NCI-H446 (cell line): ENCODE results near the gene TFR2.
"Not testable (repeated sequence)": the region's sequence is repeated elsewhere in the genome, so short reads cannot be mapped to it uniquely, and the experiment has no call there.

Experiments
- DNase-seq, 2 experiments: peaks; one replicate each; lab custom pipeline; 2025; lab: John Stamatoyannopoulos, UW

TFR2 gene

GRCh38 chr7:100678291-100678984 lies 37.1 kb upstream of the TFR2 start:
- no peak for DNase-seq

DNA sequence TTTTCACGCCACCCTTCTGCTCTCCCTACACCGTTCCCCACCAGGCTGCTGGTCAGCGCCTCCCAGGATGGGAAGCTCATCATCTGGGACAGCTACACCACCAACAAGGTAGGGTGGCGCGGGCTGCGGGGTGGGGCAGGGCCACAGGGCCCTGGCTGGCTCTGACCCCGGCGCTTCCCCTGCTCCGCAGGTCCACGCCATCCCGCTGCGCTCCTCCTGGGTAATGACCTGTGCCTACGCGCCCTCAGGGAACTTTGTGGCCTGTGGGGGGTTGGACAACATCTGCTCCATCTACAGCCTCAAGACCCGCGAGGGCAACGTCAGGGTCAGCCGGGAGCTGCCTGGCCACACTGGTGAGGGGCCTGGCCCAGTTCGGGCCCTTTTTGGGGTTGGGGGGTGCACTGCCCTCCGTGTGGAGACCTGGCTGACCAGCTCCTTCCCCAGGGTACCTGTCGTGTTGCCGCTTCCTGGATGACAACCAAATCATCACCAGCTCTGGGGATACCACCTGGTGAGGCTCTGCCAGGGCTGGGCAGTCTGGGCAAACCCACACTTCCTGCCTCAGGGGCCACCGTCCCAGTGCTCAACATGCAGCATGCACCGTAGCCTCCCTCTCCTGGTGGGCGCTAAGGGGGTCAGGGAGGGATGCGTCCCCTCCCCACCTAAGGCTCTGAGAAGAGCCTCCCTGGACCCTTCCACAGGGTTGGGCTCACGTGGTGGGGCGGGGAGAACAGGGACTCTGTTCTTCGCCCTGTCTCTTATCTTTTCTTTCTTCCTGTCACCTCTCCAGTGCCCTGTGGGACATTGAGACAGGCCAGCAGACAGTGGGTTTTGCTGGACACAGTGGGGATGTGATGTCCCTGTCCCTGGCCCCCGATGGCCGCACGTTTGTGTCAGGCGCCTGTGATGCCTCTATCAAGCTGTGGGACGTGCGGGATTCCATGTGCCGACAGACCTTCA lies 36.2 kb upstream of the TFR2 start:
- no peak for DNase-seq

DNA sequence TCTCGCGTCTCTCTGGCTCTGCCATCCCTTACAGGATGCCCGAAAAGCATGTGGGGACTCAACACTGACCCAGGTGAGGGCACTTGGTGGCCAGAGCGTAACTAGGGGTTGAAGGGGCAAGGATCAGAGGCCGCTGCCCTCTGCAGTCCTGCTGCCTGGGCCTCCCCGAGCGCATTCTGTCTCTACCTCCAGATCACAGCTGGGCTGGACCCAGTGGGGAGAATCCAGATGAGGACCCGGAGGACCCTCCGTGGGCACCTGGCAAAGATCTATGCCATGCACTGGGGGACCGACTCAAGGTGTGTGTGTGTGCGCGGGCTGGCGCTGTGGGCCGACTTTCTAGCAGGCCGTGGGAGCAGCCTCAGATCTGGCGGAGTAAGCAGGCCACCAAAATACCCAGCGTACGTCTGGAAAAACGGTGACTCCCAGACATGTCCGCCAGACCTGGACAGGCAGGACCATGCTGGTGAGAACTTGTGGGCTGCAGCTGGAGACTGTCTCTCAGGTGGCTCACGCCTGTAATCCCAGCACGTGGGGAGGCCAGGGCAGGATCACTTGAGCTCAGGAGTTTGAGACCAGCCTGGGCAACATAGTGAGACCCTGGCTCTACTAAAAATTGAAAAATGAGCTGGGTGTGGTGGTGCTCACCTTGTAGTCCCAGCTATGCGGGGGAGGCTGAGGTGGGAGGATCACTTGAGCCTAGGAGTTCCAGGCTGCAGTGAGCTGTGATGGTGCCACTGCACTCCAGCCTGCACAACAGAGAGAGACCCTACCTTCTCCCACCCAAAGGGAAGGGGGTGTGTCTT lies 35.4 kb upstream of the TFR2 start:
- no peak for DNase-seq

DNA sequence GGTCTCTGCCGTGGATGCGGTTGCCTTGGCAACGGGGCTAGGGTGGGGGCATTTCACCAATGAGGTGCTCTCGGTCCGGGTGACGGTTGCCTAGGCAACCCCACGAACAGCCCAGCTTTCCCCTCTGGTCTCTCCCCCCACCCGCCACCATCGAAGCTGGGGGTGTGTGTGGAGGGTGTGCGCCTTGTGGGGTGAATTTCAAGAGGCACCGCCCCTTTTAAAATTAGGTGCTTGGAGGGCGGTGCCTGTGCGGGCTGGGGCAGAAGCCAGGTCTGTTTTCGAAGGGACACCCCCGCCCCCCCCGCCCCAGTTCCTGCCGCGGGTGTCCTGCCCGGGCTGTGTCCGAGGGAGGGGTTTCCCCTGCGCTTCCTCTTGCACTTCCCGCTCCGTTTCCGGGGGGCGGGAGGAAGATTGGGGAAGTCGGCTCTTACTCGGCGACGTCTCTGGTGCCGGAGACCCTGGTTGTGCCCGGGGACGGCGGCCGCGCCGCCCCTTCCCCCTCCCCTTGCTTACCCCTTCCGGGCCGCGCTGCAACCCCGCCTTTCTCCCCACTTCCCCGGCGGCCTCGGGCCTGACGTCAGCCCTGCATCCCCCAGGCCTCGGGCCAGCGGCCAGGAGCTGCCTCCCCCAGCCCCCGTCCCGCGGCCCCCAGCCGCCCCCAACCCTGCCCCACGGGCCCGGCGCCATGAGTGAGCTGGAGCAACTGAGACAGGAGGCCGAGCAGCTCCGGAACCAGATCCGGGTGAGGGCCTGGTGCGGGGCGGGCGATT lies 34.4 kb upstream of the TFR2 start:
- no peak for DNase-seq

DNA sequence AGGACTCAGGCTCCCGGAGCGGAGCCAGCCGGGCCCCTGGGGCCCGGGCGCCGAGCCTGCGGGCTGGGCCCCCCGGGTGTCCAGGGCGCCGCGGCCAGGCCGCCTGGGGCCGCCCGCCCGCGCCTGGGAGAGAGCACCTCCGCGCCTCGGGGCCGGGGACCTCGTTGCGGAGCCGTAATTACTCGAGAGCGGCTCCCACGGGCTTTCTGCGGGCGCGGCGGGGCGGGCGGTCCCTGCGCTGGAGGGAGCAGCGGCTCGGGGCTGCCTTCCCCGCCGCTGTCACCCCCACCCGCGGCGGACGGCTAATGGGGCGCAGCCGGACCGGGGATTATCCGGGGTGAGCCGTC lies 33.7 kb upstream of the TFR2 start:
- no peak for DNase-seq

DNA sequence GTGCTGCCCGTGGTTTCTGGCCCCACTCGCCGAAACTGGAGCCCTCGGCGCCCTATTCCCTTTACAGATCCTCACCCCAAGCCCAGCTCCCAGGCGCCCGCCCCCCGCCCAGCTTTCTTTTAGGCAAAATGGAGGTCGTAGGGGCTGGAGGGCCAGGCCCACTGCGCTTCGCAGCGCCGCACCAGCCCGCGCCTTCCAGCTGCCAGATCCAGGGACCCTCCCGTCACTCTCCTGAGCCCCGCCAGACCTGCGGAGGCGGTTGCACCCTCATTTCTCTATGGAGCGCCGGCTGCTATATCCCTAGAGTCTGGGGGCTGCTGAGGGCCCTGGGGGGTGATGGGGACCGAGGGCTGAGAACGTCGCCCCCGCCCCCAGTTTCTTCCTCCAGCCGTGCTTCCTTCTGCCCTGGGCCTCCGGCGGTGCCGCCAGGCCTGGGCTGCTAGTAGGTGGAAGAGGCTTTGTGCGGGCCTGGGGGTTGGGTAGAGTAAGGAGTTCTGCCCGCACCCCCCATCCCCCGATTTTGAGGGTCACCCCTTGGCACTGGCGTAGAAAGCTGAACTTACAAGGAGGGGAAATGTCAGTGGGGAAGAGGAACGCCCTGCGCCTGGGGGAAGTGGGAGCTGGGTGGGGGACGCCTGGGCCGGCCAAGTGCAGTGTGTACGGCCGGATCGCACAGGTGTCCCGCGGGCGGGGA lies 33.2 kb upstream of the TFR2 start:
- DNase-seq: no peak

DNA sequence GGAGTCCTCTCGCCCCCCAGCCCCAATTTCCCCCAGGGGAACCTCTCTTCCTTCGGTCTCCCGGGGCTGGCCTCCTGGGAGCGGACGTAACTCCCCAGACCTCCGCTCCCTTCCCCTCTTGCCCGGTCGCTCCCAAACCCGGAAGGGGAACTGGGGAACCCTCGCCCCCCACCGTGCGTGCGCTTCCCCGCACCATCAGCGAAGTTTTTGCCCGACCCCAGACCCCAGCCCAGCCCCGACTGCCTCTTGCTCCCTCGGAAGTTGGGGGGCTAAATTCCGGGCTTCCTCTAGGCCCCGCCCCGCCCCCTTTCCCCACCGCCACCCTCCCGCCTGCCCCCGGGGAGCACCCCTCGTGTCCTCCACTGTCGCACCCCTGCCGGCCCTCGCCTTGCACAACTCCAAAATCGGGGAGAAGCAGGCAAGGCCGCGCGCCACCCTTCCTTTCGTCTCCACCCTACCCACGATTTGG lies 32.6 kb upstream of the TFR2 start:
- no peak for DNase-seq

DNA sequence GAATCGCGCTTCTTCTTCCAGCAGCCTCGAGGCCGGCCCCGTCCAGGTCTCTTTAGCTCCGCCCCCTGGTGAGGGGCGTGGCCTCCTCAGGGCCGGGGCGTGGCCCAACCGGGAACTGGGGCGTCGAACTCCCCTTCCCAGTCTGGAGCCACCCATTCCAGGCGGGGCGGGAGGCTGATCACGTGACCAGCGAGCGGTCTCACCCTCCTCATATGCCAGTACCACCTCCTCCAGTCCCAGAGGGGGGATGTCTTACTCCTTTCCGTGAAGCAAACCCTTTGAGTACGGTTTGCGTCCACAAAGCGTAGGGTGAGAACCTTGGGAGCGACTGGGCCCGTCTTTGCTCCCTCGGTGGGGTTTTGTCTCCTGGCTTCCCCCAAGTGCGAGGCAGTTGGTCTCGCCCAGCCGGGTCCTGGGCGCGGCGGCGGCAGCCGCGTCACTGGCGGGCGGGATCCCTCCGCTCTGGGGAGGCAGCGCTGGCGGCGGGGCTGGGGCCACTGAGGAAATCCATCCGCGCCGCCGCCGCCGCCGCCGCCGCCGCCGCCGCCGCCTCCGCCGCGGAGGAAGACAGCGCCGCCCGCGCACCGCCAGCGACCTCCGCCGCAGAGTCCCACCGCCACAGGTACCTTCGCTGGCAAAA lies 32.1 kb upstream of the TFR2 start, which contains the start of gene GNB2:
Gene GNB2, plus strand, starts transcription at position 439 of the 640 bp plus-strand sequence. CDS start 2,526 bp downstream, outside the sequence.
- DNase-seq: peak; percentile 91 to 98

- DNase-seq: no peak
Measured at GRCh38 chr7:100671353-100672327, 30.3 kb upstream of the TFR2 start.

DNA sequence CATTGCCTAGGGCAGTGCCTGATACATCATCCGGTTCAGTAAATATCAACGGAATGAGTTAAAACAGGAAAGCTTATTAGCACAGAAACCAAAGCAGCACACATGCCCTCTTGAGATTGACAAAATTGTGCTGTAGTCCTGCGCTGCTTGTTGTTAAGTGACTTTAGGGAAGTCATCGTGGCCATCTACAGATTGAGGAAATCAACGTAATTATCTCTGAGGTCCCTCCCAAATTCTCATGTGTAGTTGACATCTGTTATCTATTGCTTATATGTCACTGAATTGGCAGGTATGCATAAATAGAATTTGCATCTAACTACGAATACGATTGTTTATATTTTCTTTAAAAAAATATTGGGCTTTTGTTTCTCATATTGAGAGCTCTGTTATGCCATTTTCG lies 28.7 kb upstream of the TFR2 start:
- DNase-seq: no peak

DNA sequence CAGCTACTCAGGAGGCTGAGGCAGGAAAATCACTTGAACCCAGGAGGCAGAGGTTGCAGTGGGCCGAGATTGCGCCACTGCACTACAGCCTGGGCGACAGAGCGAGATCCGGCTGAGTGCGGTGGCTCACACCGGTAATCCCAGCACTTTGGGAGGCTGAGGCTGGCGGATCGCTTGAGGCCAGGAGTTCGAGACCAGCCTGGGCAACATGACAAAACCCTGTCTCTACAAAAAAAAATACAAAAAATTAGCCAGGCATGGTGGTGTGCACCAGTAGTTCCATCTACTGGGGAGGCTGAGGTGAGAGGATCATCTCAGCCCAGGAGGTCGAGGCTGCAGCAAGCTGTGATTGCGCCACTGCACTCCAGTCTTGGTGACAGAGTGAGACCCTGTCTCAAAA lies 27.8 kb upstream of the TFR2 start:
- DNase-seq: not testable (repeated sequence)

DNA sequence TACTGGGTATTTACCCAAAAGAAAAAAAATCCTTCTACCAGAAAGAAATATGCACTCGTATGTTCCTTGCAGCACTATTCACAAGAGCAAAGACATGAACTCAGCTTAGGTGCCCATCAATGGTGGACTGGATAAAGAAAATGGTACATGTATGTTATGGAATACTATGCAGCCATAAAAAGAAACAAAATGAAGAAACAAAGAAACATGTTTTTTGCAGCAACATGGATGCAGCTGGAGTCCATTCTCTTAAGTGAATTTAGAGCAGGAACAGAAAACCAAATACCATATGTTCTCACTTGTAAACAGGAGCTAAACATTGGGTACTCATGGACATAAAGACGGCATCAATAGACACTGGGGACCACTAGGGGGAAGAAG lies 26.7 kb upstream of the TFR2 start:
- DNase-seq: no peak

DNA sequence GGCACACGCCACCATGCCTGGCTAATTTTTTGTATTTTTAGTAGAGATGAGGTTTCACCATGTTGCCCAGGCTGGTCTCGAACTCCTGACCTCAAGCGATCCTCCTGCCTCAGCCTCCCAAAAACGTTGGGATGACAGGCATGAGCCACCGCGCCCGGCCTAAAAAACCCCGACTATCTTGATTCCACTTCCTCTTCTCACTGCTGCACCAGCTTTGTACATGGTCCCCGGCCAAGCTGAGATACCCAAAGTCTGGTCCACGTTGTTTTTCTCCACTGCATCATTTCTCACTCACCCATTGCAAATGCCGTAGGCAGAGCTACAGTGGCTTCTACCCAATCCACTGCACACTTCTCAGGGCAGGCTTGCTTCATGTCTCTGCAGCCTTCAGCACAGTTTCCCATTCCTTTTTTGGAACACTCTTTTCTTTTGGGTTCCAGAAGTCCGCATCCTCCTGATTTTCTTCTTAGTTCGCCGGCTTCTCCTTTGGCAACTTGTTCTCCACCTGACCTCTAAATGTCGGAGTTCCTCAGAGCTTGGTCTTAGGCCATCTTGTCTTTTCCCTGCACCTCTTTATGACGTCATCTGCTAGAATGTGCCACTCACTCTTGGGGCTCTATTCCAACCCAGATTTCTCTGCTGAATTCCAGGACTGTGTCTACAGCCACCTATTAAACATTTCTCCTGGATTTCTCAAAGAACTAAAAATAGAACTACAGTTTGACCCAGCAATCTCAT lies 26.1 kb upstream of the TFR2 start:
- DNase-seq: no peak

GRCh38 chr7:100665168-100665726 lies 23.9 kb upstream of the TFR2 start:
- no peak for DNase-seq

DNA sequence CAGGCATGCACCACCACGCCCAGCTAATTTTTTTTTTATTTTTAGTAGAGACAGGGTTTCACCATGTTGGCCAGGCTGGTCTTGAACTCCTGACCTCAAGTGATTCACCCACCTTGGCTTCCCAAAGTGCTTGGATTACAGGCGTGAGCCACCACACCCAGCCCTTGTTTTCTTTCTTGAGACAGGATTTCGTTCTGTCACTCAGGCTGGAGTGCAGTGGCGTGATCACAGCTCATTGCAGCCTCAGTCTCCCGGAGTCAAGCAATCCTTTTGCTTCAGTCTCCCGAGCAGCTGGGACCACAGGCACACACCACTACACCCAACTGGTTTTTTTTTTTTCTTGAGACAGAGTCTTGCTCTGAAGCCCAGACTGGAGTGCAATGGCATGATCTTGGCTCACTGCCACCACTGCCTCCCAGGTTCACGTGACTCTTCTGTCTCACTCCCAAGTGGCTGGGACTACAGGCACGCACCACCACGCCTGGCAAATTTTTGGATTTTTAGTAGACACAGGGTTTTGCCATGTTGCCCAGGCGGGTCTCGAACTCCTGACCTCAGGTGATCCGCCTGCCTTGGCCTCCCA lies 20.9 kb upstream of the TFR2 start:
- DNase-seq: not testable (repeated sequence)

DNA sequence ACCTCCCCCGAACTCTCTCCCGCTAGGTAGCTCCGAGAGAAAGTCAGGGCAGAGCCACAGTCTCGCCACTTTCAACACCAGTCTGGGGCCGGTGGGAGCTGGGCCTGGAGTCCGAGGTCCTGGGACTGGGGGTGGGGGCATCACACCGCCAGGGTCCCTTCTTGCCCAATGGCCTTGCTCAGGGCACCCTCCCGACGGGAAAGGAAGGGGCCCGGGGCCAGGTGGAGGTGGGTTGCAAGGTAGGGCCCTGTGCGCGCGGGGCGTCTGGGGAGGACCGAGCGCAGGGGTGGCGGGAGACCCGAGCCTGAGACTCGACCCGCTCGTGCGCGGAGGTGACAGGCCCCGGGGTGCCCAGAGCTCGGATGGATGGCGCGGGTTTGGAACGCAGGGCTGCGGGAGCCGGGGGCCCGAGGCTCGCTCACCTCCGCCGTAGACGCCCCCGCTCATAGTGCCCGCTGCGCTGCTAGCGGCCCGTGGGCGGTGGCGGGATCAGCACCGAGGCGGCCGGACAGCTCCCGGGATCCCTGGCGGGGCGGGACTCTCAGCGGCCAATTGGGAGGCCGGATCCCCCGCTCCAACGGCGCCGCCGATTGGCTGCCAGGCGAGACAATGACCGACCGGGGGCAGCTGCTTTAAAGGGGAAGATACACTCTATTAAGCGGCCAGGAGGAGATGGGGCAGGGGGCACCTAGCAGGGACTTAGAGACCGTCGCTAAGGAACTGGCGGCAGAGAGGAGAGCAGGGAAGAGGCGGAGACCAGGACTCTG lies 14.7 kb upstream of the TFR2 start, which contains the start of gene ACTL6B:
Gene ACTL6B, minus strand, starts transcription at position 541 of the 767 bp plus-strand sequence. Its CDS starts 94 bp downstream, at position 447.
- peak; percentile 2 to 76 for DNase-seq
